Myocyte (in vitro differentiated cells): ENCODE data around the gene ELANE. TPM values are rescaled to one million over a fixed set of nuclear protein-coding genes. Genes with fewer than 3 reads are reported as not detected.

Experiments
- DNase-seq: peaks from one replicate; pipeline ENCODE4 v3.0.0-alpha.2; 2012; ENCODE audit warnings: low read depth
- microRNA counts: library from miRNA; unstranded; fragments of <30 nt; microRNA quantifications from one replicate; lab custom pipeline; 2016
- microRNA-seq: library from miRNA; unstranded; fragments of <30 nt; microRNA quantifications from one replicate; pipeline ENCODE4, GENCODE V29; 2016
- total RNA-seq: library from RNA; depleted of rRNA; stranded (reverse); fragments of >200 nt; gene quantifications from 2 replicates; pipeline ENCODE4 v1.2.3, GENCODE V29; 2014

ELANE gene
- total RNA-seq, 1 donor from 2014 or later, result not detected

- peak; percentile 91 for DNase-seq
Measured at GRCh38 chr19:892894-893689, 41.0 kb downstream of the ELANE start, which contains the start of the genes MED16 and RNU6-9. TSS of gene MED16 (minus strand) at chr19:893187. CDS start at chr19:891131, 2,056 bp downstream. TSS of gene RNU6-9 (plus strand) at chr19:893484.

- DNase-seq, result no peak
Measured at GRCh38 chr19:896434-896833, 44.3 kb downstream of the ELANE start.

- DNase-seq, result no peak
Measured at GRCh38 chr19:896999-897398, 44.9 kb downstream of the ELANE start.

DNA sequence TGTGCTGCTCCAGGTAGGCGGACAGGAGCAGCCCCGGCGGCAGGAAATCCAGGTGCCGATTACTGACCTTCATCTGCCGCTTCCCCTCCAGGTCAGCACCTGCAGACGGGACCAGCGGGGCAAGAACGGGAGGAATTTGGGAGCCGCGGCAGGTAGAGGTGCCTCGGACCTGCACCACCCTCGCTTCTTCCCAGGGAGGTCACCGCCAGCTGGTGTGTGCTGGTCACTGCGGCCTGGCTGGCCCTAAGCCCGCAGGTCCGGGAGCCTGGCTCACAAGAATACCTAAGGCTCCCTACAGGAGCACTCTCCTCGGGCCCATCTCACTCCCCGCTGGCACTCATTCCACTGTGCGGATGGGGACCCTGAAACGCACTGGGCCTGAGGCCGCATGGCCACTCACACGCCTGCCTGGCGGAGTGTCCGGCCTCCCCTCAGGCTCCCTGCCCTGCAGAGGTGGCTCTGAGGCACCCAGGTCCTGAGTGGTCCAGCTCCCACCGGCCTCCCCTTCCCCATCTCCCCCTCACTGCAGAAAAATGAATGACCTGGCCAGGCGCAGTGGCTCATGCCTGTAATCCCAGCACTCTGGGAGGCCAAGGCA, 45.4 kb downstream of the ELANE start:
- DNase-seq, result no peak

DNA sequence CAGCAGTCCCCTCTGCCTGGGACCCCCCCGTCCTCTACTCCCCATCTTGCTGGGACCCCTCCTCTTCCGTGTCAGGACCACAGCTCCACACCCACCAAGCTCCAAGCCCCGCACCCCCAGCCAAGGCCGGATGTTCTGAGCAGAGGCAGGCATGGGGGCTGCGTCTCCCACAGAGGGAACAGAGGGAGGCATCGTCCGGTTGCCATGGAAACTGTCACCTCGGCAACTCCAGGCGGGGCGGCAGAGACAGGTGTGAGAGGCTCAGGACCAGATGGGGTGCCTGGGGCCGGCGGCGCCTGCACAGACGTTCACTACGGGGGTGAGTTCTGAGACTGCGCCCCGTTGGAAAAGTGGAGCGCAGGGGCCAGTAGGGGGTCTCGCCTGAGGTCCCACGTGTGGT, 46.6 kb downstream of the ELANE start:
- no peak for DNase-seq

DNA sequence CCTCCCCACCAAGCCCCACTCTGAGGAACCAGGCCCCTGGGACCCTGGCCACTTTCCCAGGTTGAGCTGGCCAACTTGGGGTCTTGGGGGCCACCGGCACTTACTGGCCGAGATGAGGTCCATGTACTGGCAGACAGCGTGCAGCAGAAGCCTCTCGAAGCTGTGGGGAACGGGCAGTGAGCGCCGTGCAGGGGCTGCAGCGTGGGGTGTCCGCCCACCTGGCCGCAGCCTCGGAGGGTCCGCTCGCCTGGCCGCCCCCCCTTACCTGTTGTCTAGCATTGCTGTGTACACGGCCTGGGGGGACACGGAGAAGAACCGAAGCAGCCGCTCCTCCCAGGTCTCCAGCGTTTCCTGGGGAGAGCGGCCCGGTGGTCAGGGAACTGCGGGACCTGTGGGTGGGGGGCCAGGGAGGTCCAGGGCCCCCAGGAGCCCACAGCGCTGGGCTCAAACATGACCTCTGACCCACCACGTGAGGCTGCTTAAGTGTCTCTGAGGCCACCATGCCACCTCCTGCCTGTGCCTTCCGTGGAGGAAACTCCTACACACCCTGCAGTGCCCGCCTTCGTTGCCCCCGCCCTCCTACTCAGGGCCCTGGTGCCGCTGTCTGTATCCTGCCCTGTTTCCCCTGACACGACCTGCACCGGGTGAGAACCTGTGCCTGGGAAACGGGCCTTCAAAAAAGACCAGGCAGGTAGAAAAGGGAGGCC, 47.4 kb downstream of the ELANE start:
- DNase-seq, result no peak

- DNase-seq, result no peak
Measured at GRCh38 chr19:900043-900301, 47.9 kb downstream of the ELANE start.

DNA sequence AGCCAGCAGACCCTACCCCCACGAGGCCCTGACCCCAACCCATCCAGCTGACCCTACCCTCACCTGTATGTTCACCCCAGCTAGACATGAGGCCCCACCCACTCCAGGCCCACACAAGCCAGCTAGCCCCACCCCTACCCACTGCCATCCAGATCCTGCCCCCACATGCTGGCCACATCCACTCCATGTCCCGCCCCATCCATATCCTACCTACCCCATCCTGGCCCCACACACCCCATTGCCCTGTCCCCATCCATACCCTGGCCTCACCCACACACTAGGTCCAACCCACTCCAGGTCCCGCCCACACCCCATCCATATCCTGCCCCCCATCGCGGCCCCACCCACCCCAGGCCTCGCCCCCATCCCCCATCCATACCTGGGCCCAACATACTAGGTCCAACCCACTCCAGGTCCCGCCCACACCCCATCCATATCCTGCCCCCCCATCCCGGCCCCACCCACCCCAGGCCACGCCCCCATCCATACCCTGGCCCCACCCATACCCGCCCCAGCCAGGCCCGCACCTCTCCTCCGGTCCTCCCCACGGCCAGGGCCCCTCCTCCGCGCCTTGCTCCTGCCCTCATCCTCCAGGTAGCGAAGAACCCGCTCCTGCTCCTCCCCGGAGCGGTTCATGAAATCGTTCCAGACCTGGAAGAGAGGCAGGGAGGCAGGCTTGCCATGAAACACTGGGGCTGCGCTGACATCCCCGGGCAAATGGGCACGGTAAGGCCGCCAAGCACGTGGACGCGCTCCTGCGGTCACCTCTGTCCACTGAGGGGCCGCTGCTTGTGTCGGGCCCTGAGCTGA, 48.4 kb downstream of the ELANE start:
- DNase-seq, result no peak

GRCh38 chr19:901216-902092, 49.4 kb downstream of the ELANE start:
- DNase-seq, result no peak

DNA sequence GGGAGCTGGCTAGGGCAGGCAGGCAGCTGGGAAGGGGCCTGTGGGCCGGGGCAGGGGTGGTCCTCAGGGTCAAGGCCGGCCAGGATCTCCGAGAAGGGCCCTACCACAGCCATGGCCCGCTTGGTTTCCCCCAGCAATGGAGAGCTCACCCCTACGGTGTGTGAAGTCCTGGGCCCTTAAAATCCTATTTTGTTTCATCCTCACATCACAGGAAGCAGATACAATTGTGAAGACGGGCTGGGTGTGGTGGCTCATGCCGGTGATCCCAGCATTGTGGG, 49.9 kb downstream of the ELANE start:
- no peak for DNase-seq

GRCh38 chr19:902446-903226, 50.5 kb downstream of the ELANE start:
- no peak for DNase-seq

- DNase-seq, result no peak
Measured at GRCh38 chr19:903266-903797, 51.2 kb downstream of the ELANE start.

GRCh38 chr19:904545-904944, 52.4 kb downstream of the ELANE start:
- DNase-seq, result no peak

MicroRNAs within 50 kb of the gene (microRNA counts, 767-probe panel; counts per million panel counts)
- not detected for microRNA hsa-miR-3187-3p (lab: Ali Mortazavi, UCI)

Small RNA genes within 50 kb of the gene (microRNA-seq; reads per million reads assigned to microRNA genes)
- 2.6 reads per million, percentile 10 among the genes with 10 or more reads in this experiment for gene MIR3187
- gene MIR4745, result 0.81 reads per million

Other genes with a start within 250 kb of the ELANE start
- gene POLRMT, start 218.8 kb upstream of the ELANE start, total RNA-seq, result 47.7 and 54.3 TPM in 2 replicates
- gene FGF22, start 212.4 kb upstream of the ELANE start, total RNA-seq, result 0.16 and 0.21 TPM in 2 replicates
- gene RNF126, start 189.1 kb upstream of the ELANE start, total RNA-seq, result 86.4 and 94.6 TPM in 2 replicates
- 157 and 175 TPM in 2 replicates for gene FSTL3, start 175.9 kb upstream of the ELANE start, total RNA-seq
- not detected in 2 replicates for gene PRSS57, start 156.9 kb upstream of the ELANE start, total RNA-seq
- 4.8 and 7.8 TPM in 2 replicates for gene PALM, start 143.4 kb upstream of the ELANE start, total RNA-seq
- gene MISP, start 101.2 kb upstream of the ELANE start, total RNA-seq, result 2.3 and 2.9 TPM in 2 replicates
- 89.0 and 105 TPM in 2 replicates for gene PTBP1, start 54.9 kb upstream of the ELANE start, total RNA-seq
- gene PLPPR3, start 30.3 kb upstream of the ELANE start, total RNA-seq, result 0.16 and 0.26 TPM in 2 replicates
- not detected in 2 replicates for gene AZU1, start 24.5 kb upstream of the ELANE start, total RNA-seq
- not detected in 2 replicates for gene PRTN3, start 11.3 kb upstream of the ELANE start, total RNA-seq
- gene CFD, start 7.4 kb downstream of the ELANE start, total RNA-seq, result 0.16 and 0.57 TPM in 2 replicates
- 27.7 and 31.2 TPM in 2 replicates for gene MED16, start 40.9 kb downstream of the ELANE start, total RNA-seq
- not detected in 2 replicates for gene RNU6-9, start 41.2 kb downstream of the ELANE start, total RNA-seq
- 51.8 and 53.6 TPM in 2 replicates for gene R3HDM4, start 60.9 kb downstream of the ELANE start, total RNA-seq
- gene KISS1R, start 65.0 kb downstream of the ELANE start, total RNA-seq, result not detected in 2 replicates
- 3.2 and 3.5 TPM in 2 replicates for gene ARID3A, start 73.7 kb downstream of the ELANE start, total RNA-seq
- gene WDR18, start 132.0 kb downstream of the ELANE start, total RNA-seq, result 34.2 and 42.9 TPM in 2 replicates
- 0.05 and 0.16 TPM in 2 replicates for gene GRIN3B, start 148.1 kb downstream of the ELANE start, total RNA-seq
- gene TMEM259, start 168.8 kb downstream of the ELANE start, total RNA-seq, result 182 and 198 TPM in 2 replicates
- gene RNU6-2, start 169.2 kb downstream of the ELANE start, total RNA-seq, result not detected in 2 replicates
- 88.1 and 92.4 TPM in 2 replicates for gene CNN2, start 174.3 kb downstream of the ELANE start, total RNA-seq
- 41.9 and 43.0 TPM in 2 replicates for gene ABCA7, start 187.8 kb downstream of the ELANE start, total RNA-seq
- gene ARHGAP45, start 214.9 kb downstream of the ELANE start, total RNA-seq, result 0.21 and 0.68 TPM in 2 replicates
- 213 and 240 TPM in 2 replicates for gene POLR2E, start 243.1 kb downstream of the ELANE start, total RNA-seq